Cardiac fibroblast (primary cell): Measurements from ENCODE around the gene TRAFD1.

Source experiments
- DNase-seq, 2 donors: peaks; one replicate each; pipeline versions ENCODE4 v3.0.0 to v3.0.0-alpha.2; 2010; ENCODE audit warnings: low read depth in 2 of 2
- H3K4me3 ChIP-seq, 2 donors: replicated peaks in 1 of 2; 1 replicate in 1 of 2; 2 replicates in 1 of 2; pipeline ENCODE4 v1.5.1; 2011; ENCODE audit warnings: low read depth in 2 of 2, low read length in 2 of 2, mild to moderate bottlenecking in 2 of 2, moderate library complexity in 1 of 2
- TF ChIP-seq, protein P1 (sequence below): IDR thresholded peaks from one replicate; pipeline ENCODE4 v1.5.1; 2011; ENCODE audit warnings: low read depth, mild to moderate bottlenecking, low read length, inconsistent platforms

The TRAFD1 gene

DNA sequence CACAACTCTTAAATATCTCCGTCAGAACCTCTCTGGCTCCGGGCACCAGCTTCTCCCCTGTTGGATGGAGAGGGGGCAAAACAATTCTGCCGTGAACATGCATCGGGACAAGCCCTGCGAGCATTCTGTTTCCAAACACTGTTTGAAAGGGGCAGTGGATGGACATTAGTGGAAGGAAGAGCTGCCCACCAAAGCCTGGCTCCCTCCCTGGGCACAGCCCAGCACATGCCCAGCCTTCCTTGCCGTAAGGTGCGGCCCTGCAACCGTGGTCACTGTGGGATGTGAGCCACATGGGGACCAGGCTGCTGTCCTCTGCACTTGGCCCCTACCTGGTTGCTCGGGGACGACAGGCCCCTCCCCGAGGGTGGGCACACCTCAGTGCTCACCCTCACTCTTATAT is 54.0 kb downstream of the TRAFD1 start:
- no peak overlapping the region for H3K4me3 ChIP-seq
- TF ChIP-seq, protein P1, sequence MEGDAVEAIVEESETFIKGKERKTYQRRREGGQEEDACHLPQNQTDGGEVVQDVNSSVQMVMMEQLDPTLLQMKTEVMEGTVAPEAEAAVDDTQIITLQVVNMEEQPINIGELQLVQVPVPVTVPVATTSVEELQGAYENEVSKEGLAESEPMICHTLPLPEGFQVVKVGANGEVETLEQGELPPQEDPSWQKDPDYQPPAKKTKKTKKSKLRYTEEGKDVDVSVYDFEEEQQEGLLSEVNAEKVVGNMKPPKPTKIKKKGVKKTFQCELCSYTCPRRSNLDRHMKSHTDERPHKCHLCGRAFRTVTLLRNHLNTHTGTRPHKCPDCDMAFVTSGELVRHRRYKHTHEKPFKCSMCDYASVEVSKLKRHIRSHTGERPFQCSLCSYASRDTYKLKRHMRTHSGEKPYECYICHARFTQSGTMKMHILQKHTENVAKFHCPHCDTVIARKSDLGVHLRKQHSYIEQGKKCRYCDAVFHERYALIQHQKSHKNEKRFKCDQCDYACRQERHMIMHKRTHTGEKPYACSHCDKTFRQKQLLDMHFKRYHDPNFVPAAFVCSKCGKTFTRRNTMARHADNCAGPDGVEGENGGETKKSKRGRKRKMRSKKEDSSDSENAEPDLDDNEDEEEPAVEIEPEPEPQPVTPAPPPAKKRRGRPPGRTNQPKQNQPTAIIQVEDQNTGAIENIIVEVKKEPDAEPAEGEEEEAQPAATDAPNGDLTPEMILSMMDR = no peak
- no peak for DNase-seq

GRCh38 chr12:112179916-112180315 is 54.6 kb downstream of the TRAFD1 start:
- no peak for DNase-seq
- H3K4me3 ChIP-seq = no peak overlapping the region
- TF ChIP-seq, protein P1 = no peak

DNA sequence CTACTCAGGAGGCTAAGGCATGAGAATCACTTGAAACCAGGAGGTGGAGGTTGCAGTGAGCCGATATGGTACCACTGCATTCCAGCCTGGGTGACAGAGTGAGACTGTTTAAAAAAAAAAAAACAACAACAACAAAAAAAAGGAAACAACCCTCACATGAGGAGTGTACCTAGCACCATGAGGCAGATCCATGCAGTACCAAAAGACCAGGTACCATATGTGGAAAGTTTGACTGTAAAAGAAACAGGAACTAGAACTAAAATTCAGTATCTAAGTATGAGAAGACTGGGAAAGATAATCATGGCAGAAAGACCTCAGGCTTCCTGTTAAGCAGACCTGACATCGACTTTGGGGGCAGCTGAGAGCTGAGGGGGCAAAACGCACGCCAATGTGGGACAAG is 55.1 kb downstream of the TRAFD1 start:
- TF ChIP-seq, protein P1 = no peak
- no peak for DNase-seq

GRCh38 chr12:112182499-112182898 is 57.1 kb downstream of the TRAFD1 start:
- peak in 1 of 2 donors; percentile 62 for DNase-seq
- H3K4me3 ChIP-seq = no peak overlapping the region
- TF ChIP-seq, protein P1 = no peak

More for the DNA sequence above, 55.1 kb downstream of the TRAFD1 start:
- H3K4me3 ChIP-seq = no peak overlapping the region

DNA sequence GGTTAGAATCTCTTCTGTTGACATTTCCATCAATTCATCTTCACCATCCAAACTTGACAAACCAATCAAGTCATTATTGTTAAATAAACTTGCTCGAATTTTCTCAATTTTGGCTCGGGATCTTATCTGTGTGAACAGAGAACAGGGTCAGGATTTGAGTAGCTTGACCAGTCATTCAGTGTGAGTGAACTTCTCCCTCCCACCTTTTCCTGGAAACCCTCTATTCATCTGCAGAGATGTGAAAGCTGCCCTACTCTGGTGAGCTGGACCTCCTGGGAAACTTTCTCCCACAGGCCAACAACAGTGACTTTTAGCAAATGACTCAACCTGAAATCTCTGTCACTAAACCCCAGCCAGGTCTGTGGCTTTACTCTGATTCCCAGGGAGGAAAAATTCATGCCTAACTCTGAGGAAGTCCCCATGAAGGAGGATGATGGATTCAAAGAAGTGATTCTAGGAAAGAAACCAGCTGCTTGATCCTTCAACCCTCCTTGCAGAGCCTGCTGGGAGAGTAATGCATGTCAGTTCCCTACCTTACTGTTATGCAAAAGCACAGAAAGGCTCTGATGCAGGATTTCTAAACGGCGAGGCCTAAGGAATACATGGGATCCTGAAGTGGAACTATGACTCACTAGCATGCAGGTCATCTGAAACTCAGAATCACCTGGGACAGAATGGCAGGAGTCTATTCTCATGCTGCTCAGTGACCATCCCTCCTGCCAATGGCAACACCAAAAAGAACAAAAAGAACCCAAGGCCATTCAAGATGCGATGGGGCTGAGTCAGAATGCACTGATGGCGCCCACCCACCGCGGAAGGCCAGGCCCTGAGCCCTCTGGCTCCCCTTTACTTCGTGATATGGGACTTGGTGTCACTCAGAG is 58.0 kb downstream of the TRAFD1 start:
- peak; percentile 52 to 55 for DNase-seq
- TF ChIP-seq, protein P1 = no peak
- H3K4me3 ChIP-seq = no peak overlapping the region

GRCh38 chr12:112184056-112184887 is 58.9 kb downstream of the TRAFD1 start:
- TF ChIP-seq, protein P1 = no peak
- no peak overlapping the region for H3K4me3 ChIP-seq
- no peak for DNase-seq
